IMR-90 (cell line): Measurements from ENCODE around the gene HOXD3. TPM values are rescaled to one million over a fixed set of nuclear protein-coding genes. Genes with fewer than 3 reads are reported as not detected.

Experiments used
- ATAC-seq: fragments of 200-7000 bp; cut with Tn5 transposase; 2 replicates; pipeline ENCODE4 v1.9.1; 2020; ENCODE audit warnings: low read depth, mild to moderate bottlenecking, moderate library complexity
- BruUV-seq: library from RNA; stranded (reverse); fragments of 400-500 nt; replicated peaks from 2 replicates; lab custom pipeline; 2021; lab: Mats Ljungman, UMichigan
- CTCF ChIA-PET: fragments of 300-600 bp; formaldehyde crosslinking; extraction: SDS; loops from one replicate; lab custom pipeline; 2021; ENCODE audit warnings: antibody characterized with exemption; lab: Yijun Ruan, JAX
- POLR2A ChIA-PET: fragments of 300-600 bp; sonication (Branson Sonifier 250); formaldehyde crosslinking; loops from one replicate; lab custom pipeline; 2022; ENCODE audit warnings: antibody characterized with exemption; ENCODE audit not compliant: unreplicated experiment; lab: Charles Lee
- DNase-seq: peaks from one replicate; pipeline ENCODE4 v3.0.0; 2013
- H2AFZ ChIP-seq: replicated peaks from 2 replicates; pipeline ENCODE3; 2013; ENCODE audit warnings: low read length, mild to moderate bottlenecking; ENCODE audit not compliant: poor library complexity
- H2AK5ac ChIP-seq: 2 replicates; pipeline ENCODE4 v1.6.1; 2013; ENCODE audit warnings: low read depth, low read length, inconsistent platforms
- H2AK9ac ChIP-seq: replicated peaks from 2 replicates; pipeline ENCODE3; 2013; ENCODE audit warnings: mild to moderate bottlenecking, low read depth, low read length, moderate library complexity; ENCODE audit not compliant: poor library complexity
- H2BK120ac ChIP-seq: 2 replicates; pipeline ENCODE4 v1.6.1; 2013; ENCODE audit warnings: low read depth, low read length, inconsistent platforms
- H2BK15ac ChIP-seq: 3 replicates; pipeline ENCODE4 v1.6.1; 2013; ENCODE audit warnings: low read depth, low read length, inconsistent platforms
- H2BK20ac ChIP-seq: 2 replicates; pipeline ENCODE4 v1.6.1; 2013; ENCODE audit warnings: low read depth, mild to moderate bottlenecking, inconsistent platforms, low read length, moderate library complexity
- H2BK5ac ChIP-seq: 2 replicates; pipeline ENCODE4 v1.6.1; 2013; ENCODE audit warnings: mild to moderate bottlenecking, low read depth, low read length, inconsistent platforms; ENCODE audit not compliant: poor library complexity, severe bottlenecking
- H3K14ac ChIP-seq: replicated peaks from 2 replicates; pipeline ENCODE4 v1.6.1; 2013; ENCODE audit warnings: low read depth, low read length, inconsistent platforms
- H3K18ac ChIP-seq: 2 replicates; pipeline ENCODE4 v1.6.1; 2013; ENCODE audit warnings: low read depth, low read length, control low read depth
- H3K23ac ChIP-seq: 2 replicates; pipeline ENCODE4 v1.6.1; 2013; ENCODE audit warnings: low read depth, low read length, inconsistent platforms
- H3K27ac ChIP-seq: 2 replicates; pipeline ENCODE4 v1.5.1; 2013; ENCODE audit warnings: mild to moderate bottlenecking, control low read depth, low read length; ENCODE audit not compliant: insufficient read depth
- H3K27me3 ChIP-seq: 2 replicates; pipeline ENCODE4 v1.6.1; 2013; ENCODE audit warnings: low read length; ENCODE audit not compliant: control insufficient read depth, insufficient read depth
- H3K36me3 ChIP-seq: 2 replicates; pipeline ENCODE4 v1.6.1; 2013; ENCODE audit warnings: low read length, mixed read lengths; ENCODE audit not compliant: control insufficient read depth, insufficient read depth
- H3K4ac ChIP-seq: 2 replicates; pipeline ENCODE4 v1.6.1; 2013; ENCODE audit warnings: low read depth, low read length, inconsistent platforms
- H3K4me1 ChIP-seq: 2 replicates; pipeline ENCODE4 v1.6.1; 2013; ENCODE audit warnings: low read length, mixed read lengths; ENCODE audit not compliant: control insufficient read depth, insufficient read depth
- H3K4me2 ChIP-seq: 2 replicates; pipeline ENCODE4 v1.6.1; 2013; ENCODE audit warnings: low read depth, mild to moderate bottlenecking, control low read depth, low read length, moderate library complexity
- H3K4me3 ChIP-seq: 2 replicates; pipeline ENCODE4 v1.5.1; 2013; ENCODE audit warnings: low read depth, mild to moderate bottlenecking, control low read depth, low read length, moderate library complexity; ENCODE audit not compliant: insufficient read depth
- H3K56ac ChIP-seq: 2 replicates; pipeline ENCODE4 v1.6.1; 2013; ENCODE audit warnings: low read length, inconsistent platforms; ENCODE audit not compliant: insufficient read depth; ENCODE audit errors: extremely low read depth
- H3K79me1 ChIP-seq, 2 experiments: 2 replicates each; pipeline ENCODE4 v1.6.1; 2013; ENCODE audit warnings: low read length in 2 of 2, inconsistent platforms in 1 of 2, low read depth in 1 of 2
- H3K9ac ChIP-seq: 2 replicates; pipeline ENCODE4 v1.6.1; 2013; ENCODE audit warnings: low read depth, low read length, control low read depth
- H3K9me1 ChIP-seq: 2 replicates; pipeline ENCODE4 v1.6.1; 2013; ENCODE audit warnings: low read length, inconsistent platforms; ENCODE audit not compliant: insufficient read depth
- H3K9me3 ChIP-seq: 2 replicates; pipeline ENCODE4 v1.6.1; 2013; ENCODE audit warnings: low read length; ENCODE audit not compliant: control insufficient read depth, insufficient read depth
- H4K20me1 ChIP-seq: 2 replicates; pipeline ENCODE4 v1.6.1; 2013; ENCODE audit warnings: low read length, inconsistent platforms; ENCODE audit not compliant: insufficient read depth
- H4K5ac ChIP-seq: 2 replicates; pipeline ENCODE4 v1.6.1; 2013; ENCODE audit warnings: mild to moderate bottlenecking, low read depth, low read length, control low read depth
- H4K8ac ChIP-seq, 2 experiments: 2 replicates each; pipeline ENCODE4 v1.6.1; 2013; ENCODE audit warnings: low read depth in 2 of 2, low read length in 2 of 2, control low read depth in 1 of 2, inconsistent platforms in 1 of 2
- H4K91ac ChIP-seq: 2 replicates; pipeline ENCODE4 v1.6.1; 2013; ENCODE audit warnings: low read depth, low read length, inconsistent platforms; ENCODE audit not compliant: insufficient read depth
- CEBPB ChIP-seq: IDR thresholded peaks from 2 replicates; pipeline ENCODE4 v1.6.1; 2012; ENCODE audit warnings: low read depth, low read length, improper control_type of control experiment
- CHD1 ChIP-seq: IDR thresholded peaks from 2 replicates; pipeline ENCODE4 v1.6.1; 2012; ENCODE audit warnings: low read depth, low read length, improper control_type of control experiment
- CTCF ChIP-seq: conservative IDR thresholded peaks from 2 replicates; pipeline ENCODE4 v1.5.1; 2012; ENCODE audit warnings: mild to moderate bottlenecking, low read depth, low read length, improper control_type of control experiment
- ELK1 ChIP-seq: fragments of 150-350 bp; IDR thresholded peaks from 2 replicates; pipeline ENCODE4 v1.6.1; 2016; ENCODE audit warnings: low read depth, mild to moderate bottlenecking, low read length, moderate library complexity, borderline replicate concordance
- FOS ChIP-seq: fragments of 150-350 bp; IDR thresholded peaks from 2 replicates; pipeline ENCODE4 v1.6.1; 2016; ENCODE audit warnings: low read depth, low read length
- MAFK ChIP-seq: IDR thresholded peaks from 2 replicates; pipeline ENCODE4 v1.6.1; 2012; ENCODE audit warnings: low read depth, low read length, improper control_type of control experiment
- POLR2A ChIP-seq: IDR thresholded peaks from 2 replicates; pipeline ENCODE4 v1.6.1; 2012; ENCODE audit warnings: mild to moderate bottlenecking, low read depth, low read length
- RAD21 ChIP-seq: IDR thresholded peaks from 2 replicates; pipeline ENCODE4 v1.6.1; 2012; ENCODE audit warnings: low read length, improper control_type of control experiment
- RCOR1 ChIP-seq: IDR thresholded peaks from 2 replicates; pipeline ENCODE4 v1.6.1; 2012; ENCODE audit warnings: mild to moderate bottlenecking, low read length, improper control_type of control experiment; ENCODE audit not compliant: insufficient replicate concordance
- RFX5 ChIP-seq: IDR thresholded peaks from 2 replicates; pipeline ENCODE4 v1.8.0; 2012; ENCODE audit warnings: low read depth, mild to moderate bottlenecking, low read length, moderate library complexity
- SMC3 ChIP-seq: fragments of 150-350 bp; IDR thresholded peaks from 2 replicates; pipeline ENCODE4 v1.6.1; 2016; ENCODE audit warnings: low read depth, mild to moderate bottlenecking, antibody characterized with exemption, low read length, moderate library complexity
- USF2 ChIP-seq: fragments of 150-350 bp; IDR thresholded peaks from 2 replicates; pipeline ENCODE4 v1.6.1; 2017; ENCODE audit warnings: mild to moderate bottlenecking, antibody characterized with exemption, low read length, low read depth
- WGBS, 2 experiments: methylation state at CpG; one replicate each; pipeline versions ENCODE4 v1.1.5 to v1.1.7; 2013; ENCODE audit warnings: missing lambda C conversion rate in 2 of 2; ENCODE audit not compliant: insufficient read length in 1 of 2; ENCODE audit errors: extremely low coverage in 2 of 2; 5-methylcytosine and 5-hydroxymethylcytosine counted together
- dilution Hi-C: fragments of 300-500 bp; cut with HindIII; formaldehyde crosslinking; loops from one replicate; pipeline ENCODE4 v1.14.3; 2018; ENCODE audit warnings: low sequenced_read_pairs; ENCODE audit not compliant: unreplicated experiment
- in situ Hi-C: fragments of 300-500 bp; cut with MboI; formaldehyde crosslinking; loops from 3 replicates; pipeline ENCODE4 v1.14.3; 2019; ENCODE audit warnings: low sequenced_read_pairs, inconsistent platforms, mixed read lengths
- intact Hi-C: fragments of 100-400 bp; cut with micrococcal nuclease; formaldehyde crosslinking; loops from 2 replicates; pipeline ENCODE4 v1.10.0; 2022
- polyA plus RNA-seq, 3 experiments: library from polyadenylated mRNA; depleted of rRNA; stranded (reverse); fragments of >200 nt; gene quantifications; 2 replicates each; pipeline ENCODE4 v1.2.3, GENCODE V29; 2012; ENCODE audit warnings: low replicate concordance in 1 of 3
- total RNA-seq: library from RNA; depleted of rRNA; stranded (reverse); fragments of >200 nt; gene quantifications from 2 replicates; pipeline ENCODE4 v1.2.3, GENCODE V29; 2012

Gene HOXD3
- total and polyA plus RNA-seq, 2 of the 4 experiments (the other 2 are of a cell fraction): not detected

- TF ChIP-seq ELK1 (no peak), RCOR1 (no peak)
Measured at GRCh38 chr2:176125772-176126054, 31.4 kb upstream of the HOXD3 start (continued).

GRCh38 chr2:176126929-176127773 lies 30.0 kb upstream of the HOXD3 start:
- no peak overlapping the region for H3K27ac ChIP-seq
- no peak overlapping the region for H3K14ac ChIP-seq
- H4K8ac ChIP-seq: no peak overlapping the region
- H2BK120ac ChIP-seq: no peak overlapping the region
- no peak overlapping the region for H3K4me3 ChIP-seq
- CTCF ChIA-PET: interaction anchor here (0.6 to 3.7 kb wide), 25 partner anchors 11 to 1281 kb away, joined by 3 to 22 read pairs (median 4); no protein-coding TSS in a partner anchor
- H2AK5ac ChIP-seq: no peak overlapping the region
- no peak overlapping the region for H3K4me2 ChIP-seq
- peak; percentile 40; the same call in 1 of the 2 replicates for ATAC-seq
- intact Hi-C loops (loop anchor here (1.0 to 2.0 kb wide), 6 partner anchors 427 to 1632 kb away; no protein-coding TSS in a partner anchor), in situ Hi-C loops (loop anchor here (5.0 to 10.0 kb wide), 4 partner anchors 328 to 1028 kb away; no protein-coding TSS in a partner anchor), dilution Hi-C loops (no loop called here)
- H3K4ac ChIP-seq: no peak overlapping the region
- no peaks in the 10 kb centered on the region for H3K9me1 ChIP-seq
- no peak overlapping the region for H3K18ac ChIP-seq
- POLR2A ChIA-PET: no interaction called here
- no peak overlapping the region for H3K9ac ChIP-seq
- H3K23ac ChIP-seq: no peak overlapping the region
- H2AFZ ChIP-seq: no peak overlapping the region
- H4K20me1 ChIP-seq: no peaks in the 10 kb centered on the region; the same call in 1 of the 2 replicates
- no peaks in the 10 kb centered on the region for H3K4me1 ChIP-seq
- H4K91ac ChIP-seq: no peak overlapping the region
- no TSS peak for BruUV-seq
- H2BK15ac ChIP-seq: no peak overlapping the region
- no peak overlapping the region for H2BK20ac ChIP-seq
- H3K9me3 ChIP-seq: peaks cover 2% of the 10 kb centered on the region; the same call in 1 of the 2 replicates
- peaks cover 88% of the 10 kb centered on the region for H3K27me3 ChIP-seq
- no peaks in the 10 kb centered on the region for H3K36me3 ChIP-seq
- no peaks in the 10 kb centered on the region for H3K79me1 ChIP-seq
- no peak overlapping the region for H2AK9ac ChIP-seq
- no peak overlapping the region for H4K5ac ChIP-seq
- no peak overlapping the region for H3K56ac ChIP-seq
- H2BK5ac ChIP-seq: no peak overlapping the region
- peak; percentile 58 for DNase-seq
- WGBS, 2 experiments: no CpG with 5 or more reads among the region's 13 CpGs
- TF ChIP-seq RAD21 (peak; percentile 89), USF2 (no peak), FOS (no peak), CEBPB (no peak), SMC3 (peak; percentile 86), CHD1 (no peak), CTCF (peak; percentile 92), MAFK (no peak), RFX5 (no peak), POLR2A (no peak)
